GM21447 (cell line): ENCODE data around the gene ZNF688.
A peak's percentile ranks its signal among the peaks of the same experiment; 100 is the strongest.
"Not testable (repeated sequence)": the region's sequence is repeated elsewhere in the genome, so short reads cannot be mapped to it uniquely, and the experiment has no call there.

Source experiments
- ATAC-seq: cut with Tn5 transposase; IDR thresholded peaks from one replicate; pipeline ENCODE4 v1.9.1; 2021; ENCODE audit not compliant: unreplicated experiment

ZNF688 gene

DNA sequence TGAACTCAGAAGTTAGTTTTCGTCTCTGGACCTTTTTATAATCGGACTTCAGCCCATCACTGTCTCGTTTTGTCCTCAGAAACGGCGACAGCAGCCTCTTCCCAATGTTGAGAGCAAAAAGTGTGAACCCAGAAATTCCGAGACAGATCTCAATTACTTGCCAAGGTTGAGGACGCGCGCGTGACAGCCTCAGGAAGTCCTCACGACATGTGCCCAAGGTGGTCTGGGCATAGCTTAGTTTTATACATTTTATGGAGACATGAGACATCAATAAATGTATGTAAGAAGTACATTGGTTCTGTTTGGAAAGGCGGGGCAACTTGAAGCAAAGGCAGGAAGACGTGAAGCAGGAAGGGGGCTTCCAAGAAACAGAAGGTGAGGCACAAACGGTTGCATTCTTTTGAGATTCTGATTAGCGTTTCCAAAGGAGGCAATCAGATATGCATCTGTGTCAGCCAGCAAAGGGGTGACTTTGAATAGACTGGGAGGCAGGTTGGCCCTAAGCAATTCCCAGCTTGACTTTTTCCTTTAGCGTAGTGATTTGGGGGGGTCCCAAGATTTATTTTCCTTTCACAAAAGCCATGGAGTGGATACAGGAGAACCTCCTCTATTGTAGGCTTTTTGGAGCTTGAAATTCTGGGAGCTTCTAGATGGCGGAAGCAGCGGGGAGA, 36.3 kb downstream of the ZNF688 start:
- peak; percentile 14 for ATAC-seq

- peak; percentile 55 for ATAC-seq
Observed at GRCh38 chr16:30534368-30535105, 37.0 kb downstream of the ZNF688 start, which contains the start of gene ZNF747. ZNF747 (minus strand) TSS chr16:30534858; CDS start chr16:30534679, 179 bp downstream.

- ATAC-seq: peak; percentile 5
Observed at GRCh38 chr16:30533748-30534367, 37.7 kb downstream of the ZNF688 start.

GRCh38 chr16:30533146-30533522, 38.4 kb downstream of the ZNF688 start:
- no peak for ATAC-seq

GRCh38 chr16:30532285-30533145, 39.0 kb downstream of the ZNF688 start:
- ATAC-seq: no peak

GRCh38 chr16:30530163-30531037, 41.1 kb downstream of the ZNF688 start:
- no peak for ATAC-seq

DNA sequence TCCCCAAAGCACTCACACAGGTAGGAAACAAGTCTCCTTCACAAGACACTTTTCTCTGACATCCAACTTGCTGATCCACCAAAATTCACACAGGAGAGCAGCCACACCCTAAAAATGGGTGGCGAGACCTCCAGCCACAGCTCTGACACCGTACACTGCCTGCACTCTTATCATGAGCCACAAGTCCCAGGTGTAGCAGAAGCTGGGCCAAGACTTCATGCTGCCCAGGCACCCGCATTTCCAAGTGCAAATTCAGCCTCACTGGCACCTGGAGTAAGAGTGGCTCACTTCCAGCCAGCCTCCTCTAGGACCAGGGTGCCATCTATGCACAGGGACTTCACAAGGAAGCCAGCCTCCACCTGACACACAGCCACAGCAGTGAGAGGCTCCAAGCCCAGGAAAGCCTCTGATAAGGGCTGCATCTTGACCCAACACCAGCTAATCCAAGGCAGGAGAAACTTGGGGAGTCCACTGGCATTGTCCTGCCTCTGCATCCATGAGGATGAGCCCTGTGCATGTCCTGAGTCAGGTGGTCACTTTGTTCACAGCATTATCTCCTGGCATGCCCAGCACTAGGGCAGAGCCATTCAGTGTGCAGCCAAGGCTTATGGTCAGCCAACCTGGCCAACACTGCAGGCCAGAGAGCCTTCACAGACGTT, 42.6 kb downstream of the ZNF688 start:
- no peak for ATAC-seq

DNA sequence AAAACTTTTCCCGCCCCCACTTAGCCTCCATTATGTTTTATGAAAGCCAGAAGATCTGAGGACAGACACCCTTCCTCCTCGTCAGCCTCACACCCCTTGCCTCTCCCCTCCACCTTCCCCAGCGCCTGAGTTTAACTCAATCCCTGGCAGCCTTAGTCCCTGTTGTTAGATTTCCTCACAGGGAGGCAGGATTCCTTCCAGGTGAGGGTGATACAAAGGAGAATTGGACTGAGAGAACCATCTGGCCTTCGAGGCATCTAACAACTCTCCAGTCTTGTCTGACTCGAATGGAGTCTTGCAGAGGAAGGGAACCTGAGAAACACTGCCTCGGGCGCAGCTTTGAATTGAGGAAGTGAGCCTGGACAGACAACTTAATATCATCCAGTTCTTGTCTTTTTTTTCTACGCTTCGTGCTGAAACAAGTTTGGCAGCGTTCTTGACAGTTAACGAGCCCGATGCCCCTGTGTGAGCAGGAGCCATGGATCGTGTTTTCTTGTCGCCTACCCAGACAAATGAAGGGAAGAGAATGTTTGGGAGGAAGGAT, 43.8 kb downstream of the ZNF688 start:
- peak; percentile 12 for ATAC-seq

- peak; percentile 75 for ATAC-seq
Observed at GRCh38 chr16:30526823-30527634, 44.5 kb downstream of the ZNF688 start.

- ATAC-seq: peak; percentile 21
Observed at GRCh38 chr16:30526137-30526822, 45.2 kb downstream of the ZNF688 start, which contains the start of gene ZNF768. ZNF768 (minus strand) TSS chr16:30526566; CDS start chr16:30526413, 153 bp downstream.

- ATAC-seq: no peak
Observed at GRCh38 chr16:30525844-30526136, 45.7 kb downstream of the ZNF688 start.

- ATAC-seq: no peak
Observed at GRCh38 chr16:30524575-30525568, 46.6 kb downstream of the ZNF688 start.

DNA sequence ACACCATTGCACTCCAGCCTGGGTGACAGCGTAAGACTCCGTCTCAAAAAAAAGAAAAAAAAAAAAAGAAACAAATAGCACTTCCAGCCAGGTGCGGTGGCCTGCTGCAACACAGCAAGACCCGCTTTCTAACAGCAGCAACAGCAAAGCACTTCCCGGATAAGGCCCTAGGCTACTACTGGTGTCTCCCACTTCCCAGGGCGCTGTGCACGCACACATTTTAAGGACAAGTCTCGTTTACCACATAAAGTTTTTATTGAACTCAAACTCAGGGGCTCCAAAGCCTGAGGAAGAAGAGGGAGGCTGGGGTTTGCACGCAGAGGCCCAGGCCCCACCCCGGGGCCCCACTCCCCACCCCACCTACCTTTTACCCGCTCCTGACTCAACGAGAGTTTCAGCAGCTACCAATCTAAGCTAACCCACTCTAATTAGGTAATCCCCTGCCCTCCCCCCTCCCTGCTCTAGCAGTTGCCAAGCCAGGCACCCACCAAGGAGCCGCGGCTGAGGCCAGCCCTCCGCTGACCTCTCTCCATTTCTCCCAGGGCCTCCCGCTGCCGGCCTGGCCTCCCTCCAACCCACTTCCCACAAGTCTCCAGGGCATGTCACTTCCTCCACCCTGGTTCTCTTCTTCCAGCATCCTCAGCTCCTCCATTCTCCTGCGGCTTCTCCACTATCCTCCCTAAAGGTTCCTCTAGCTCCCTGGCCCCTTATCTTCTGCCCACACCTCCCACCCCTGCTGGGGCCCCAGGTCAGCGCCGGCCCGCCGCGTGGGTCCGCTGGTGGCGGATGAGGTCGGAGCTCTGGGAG, 47.5 kb downstream of the ZNF688 start:
- no peak for ATAC-seq

DNA sequence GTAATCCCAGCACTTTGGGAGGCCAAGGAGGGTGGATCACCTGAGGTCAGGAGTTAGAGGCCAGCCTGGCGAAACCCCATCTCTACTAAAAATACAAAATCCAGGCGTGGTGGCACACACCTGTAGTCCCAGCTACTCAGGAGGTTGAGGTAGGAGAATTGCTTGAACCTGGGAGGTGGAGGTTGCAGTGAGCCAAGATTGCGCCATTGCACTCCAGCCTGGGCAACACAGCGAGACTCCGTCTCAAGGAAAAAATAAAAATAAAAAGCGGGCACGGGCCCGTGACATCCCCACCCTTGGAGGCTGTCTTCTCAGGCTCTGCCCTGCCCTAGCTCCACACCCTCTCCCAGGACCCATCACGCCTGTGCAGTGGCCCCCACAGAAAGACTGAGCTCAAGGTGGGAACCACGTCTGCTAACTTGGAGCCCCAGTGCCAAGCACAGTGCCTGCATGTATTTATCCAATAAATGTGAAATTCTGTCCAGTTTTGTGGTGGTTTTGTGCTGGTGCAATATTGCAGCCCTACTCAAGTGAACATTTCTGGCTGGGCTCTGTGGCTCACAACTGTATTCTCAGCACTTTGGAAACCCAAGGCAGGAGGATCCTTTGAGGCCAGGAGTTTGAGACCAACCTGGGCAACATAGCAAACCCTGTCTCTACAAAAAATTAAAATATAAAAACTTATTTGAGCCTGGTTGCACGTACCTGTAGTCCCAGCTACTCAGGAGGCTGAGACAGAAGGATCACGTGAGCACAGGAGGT, 48.6 kb downstream of the ZNF688 start:
- ATAC-seq: not testable (repeated sequence)
